Tibial nerve (tissue), 4 donors: ENCODE data around the gene MGAT3.

Experiments
- CTCF ChIP-seq, 5 experiments: fragments of 200-600 bp in 3 of 5; fragments of 450-650 bp in 2 of 5; sonication (generic) in 3 of 5; IDR thresholded peaks; one replicate each; pipeline ENCODE4 v1.5.1; 2016 to 2019; ENCODE audit warnings: antibody characterized with exemption in 5 of 5, mild to moderate bottlenecking in 3 of 5, moderate library complexity in 2 of 5
- EP300 ChIP-seq, 2 donors: sonication (generic); formaldehyde crosslinking; IDR thresholded peaks; one replicate each; pipeline ENCODE4 v1.6.1; 2017; ENCODE audit warnings: antibody characterized with exemption in 2 of 2, mild to moderate bottlenecking in 1 of 2

- TF ChIP-seq EP300 (IDR thresholded peaks at IDR 0.05) (peak in 1 of 2 donors; percentile 12), CTCF (IDR thresholded peaks at IDR 0.05) (peak; percentile 70 to 81 (median 72))
Observed at GRCh38 chr22:39496131-39496838, 39.5 kb downstream of the MGAT3 start.
